Suprapubic skin (tissue), 3 donors: ENCODE data around the gene UBASH3A.

Experiments
- CTCF ChIP-seq, 2 donors: fragments of 200-600 bp in 1 of 2; fragments of 450-650 bp in 1 of 2; sonication (generic) in 1 of 2; IDR thresholded peaks; one replicate each; pipeline ENCODE4 v1.5.1; 2016 to 2019; ENCODE audit warnings: antibody characterized with exemption in 2 of 2, mild to moderate bottlenecking in 1 of 2, moderate library complexity in 1 of 2
- EP300 ChIP-seq: sonication (generic); formaldehyde crosslinking; IDR thresholded peaks from one replicate; pipeline ENCODE4 v1.6.1; 2017; ENCODE audit warnings: antibody characterized with exemption
- POLR2A ChIP-seq, 2 donors: fragments of 450-650 bp; IDR thresholded peaks; one replicate each; pipeline ENCODE4 v1.6.1; 2017; ENCODE audit warnings: antibody characterized with exemption in 2 of 2, mild to moderate bottlenecking in 2 of 2, moderate library complexity in 2 of 2

- TF ChIP-seq POLR2A (IDR thresholded peaks at IDR 0.05) (no peak), CTCF (IDR thresholded peaks at IDR 0.05) (no peak), EP300 (no peak)
Measured at GRCh38 chr21:42401154-42401553, 2.5 kb upstream of the UBASH3A start.
